ENCODE measurements around the gene APCDD1L.
A peak's percentile ranks its signal among the peaks of the same experiment; 100 is the strongest.

The APCDD1L gene

DNA sequence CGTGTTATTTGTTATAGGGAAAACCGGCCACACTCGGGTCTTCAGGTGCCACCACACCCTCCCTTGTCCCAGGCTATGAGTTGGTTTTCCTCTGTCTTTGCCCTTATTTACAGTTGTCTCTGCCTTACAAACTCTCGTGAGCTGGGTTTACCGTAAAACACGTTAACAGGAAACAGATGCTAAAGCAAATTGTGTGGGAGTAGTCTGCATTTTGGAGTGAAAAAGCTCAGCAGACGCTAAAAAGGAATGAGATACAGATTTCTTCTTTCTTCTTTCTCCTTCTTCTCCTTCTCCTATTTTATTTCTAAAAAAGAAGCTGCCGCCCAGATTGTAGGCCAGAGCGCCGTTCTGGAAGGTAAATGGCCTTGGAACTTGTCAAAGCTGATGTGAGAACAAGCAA is 51.9 kb downstream of the APCDD1L start:
- no peak for DNase-seq

DNA sequence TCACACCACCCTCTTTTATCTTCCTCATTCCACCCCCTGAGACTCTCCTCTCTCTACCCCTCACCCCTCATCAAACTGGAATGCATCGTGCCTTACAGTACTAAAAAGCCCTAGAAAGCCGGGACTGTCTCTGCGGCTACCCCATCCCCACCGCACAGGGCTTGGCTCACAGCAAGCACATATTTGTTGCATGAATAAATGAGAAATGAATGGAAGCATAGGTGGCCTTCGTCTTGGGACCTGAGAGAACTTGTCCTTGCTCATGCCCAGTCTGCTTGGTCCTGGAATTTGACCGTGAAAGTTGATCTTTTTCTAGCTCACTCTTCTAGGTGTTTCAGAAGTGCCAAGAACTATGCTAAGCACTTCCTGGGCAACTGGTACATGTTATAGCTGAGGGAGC is 53.3 kb downstream of the APCDD1L start:
- DNase-seq = no peak

DNA sequence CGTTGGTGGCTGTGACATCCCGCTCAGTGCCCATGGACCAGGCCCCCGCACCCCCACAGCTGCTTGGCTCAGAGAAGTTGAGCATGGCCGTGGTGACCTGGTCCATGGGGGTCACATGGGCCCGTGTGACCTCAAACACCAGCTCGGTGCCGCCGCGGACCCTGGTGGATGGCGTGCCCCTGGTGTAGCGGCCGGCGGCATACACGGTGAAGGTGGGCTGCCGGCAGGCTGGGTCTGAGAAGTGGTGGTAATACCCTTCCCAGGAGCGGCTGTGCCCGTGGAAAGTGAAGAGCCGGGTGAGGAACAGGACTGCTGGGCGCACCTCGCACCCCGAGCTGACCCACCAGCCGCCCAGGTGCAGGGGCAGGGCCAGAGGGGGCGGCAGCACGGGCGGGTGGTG is 54.1 kb downstream of the APCDD1L start:
- DNase-seq = no peak

DNA sequence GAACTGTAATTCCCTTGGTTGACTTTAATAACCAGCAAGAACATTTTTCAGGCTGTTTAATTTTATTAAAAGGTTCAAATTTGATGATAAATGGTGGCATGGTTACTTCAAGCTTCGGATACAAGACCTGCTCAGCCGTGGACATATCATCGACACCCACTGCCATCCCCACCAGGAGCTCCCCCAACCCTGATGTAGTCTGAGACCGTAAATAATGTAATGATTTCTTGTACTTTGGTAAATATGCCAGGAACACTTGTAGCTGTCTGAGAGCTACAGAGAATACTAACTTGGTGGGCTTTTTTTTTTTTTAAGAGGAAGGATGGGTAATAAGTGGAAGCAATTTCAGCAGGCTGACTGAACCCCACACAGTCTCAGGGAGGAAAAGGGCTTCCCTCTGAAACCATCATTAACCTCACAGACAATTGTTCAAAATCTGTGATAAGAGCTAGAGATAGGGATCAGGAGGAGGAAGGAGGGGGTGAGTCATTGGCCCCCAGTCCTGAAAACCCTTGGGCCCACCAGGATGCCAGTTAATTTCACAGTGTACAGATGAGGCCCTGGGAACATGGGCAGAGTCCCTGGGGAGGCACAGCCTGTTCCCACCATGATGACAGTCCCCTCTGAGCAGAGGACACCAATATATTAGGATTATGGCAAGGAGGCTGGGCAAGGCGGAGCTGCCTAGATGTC is 56.0 kb downstream of the APCDD1L start:
- no peak for DNase-seq

DNA sequence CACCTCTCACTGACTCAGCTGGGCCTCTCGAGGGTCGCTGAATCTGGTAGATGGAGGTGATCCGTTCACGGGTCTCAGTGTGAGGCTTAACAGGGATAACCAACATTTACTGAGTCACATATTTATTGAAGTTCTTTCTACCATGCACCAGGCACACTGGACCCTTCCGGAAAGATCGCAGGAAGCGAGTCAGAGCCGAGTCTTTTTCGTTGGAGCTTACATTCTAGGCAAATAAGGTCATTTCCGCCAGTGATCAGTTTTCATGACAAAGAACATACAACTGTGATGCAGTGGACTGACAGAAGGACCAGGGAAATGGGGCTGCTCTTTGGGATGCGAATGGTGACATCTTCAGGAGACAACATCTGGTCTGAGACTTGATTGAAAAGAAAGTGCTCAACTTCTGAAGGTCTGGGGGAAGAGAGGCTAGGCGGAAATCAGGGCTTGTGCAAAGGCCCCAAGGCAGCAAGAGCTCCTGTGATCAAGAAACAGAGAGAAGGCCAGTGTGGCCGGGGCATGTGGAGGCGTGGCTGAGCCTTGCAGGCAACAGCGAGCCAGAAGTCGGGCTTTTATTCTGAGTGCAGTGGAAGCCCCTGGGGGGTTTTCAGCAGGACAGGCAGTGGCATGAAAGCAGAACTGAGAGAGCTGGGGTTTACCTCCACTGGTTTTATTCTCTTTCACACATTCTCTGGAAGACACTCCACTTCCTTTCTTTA is 56.7 kb downstream of the APCDD1L start:
- no peak for DNase-seq

DNA sequence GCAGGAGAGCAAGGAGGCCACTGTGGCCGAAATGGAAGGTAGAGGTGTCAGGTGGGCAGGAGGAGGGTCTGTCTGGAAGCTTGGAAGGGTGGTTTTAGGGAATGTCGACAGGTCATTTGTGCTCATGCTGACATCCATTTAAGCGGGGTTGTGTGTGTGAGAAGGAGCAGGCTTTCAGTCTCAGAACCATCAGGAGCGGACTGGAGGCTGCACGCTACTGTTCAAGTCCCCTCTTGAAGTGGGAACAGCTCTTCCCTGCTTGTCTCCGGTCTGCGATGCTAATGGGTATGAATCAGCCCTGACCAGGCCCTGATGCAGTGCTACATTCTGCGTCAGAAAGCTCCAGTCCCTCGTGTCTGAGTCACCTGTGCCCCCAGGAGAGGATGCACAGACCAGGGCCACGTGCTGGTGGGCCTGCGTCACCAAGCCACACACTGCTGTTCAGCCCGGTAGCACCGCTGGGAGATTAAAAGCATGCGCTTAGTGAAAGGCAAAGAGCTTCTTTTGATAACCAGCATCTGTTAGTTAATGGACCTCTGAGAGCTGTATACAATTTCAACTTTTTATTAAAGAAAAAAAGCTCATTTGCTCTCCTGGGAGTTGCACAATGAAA is 58.0 kb downstream of the APCDD1L start:
- no peak for DNase-seq

DNA sequence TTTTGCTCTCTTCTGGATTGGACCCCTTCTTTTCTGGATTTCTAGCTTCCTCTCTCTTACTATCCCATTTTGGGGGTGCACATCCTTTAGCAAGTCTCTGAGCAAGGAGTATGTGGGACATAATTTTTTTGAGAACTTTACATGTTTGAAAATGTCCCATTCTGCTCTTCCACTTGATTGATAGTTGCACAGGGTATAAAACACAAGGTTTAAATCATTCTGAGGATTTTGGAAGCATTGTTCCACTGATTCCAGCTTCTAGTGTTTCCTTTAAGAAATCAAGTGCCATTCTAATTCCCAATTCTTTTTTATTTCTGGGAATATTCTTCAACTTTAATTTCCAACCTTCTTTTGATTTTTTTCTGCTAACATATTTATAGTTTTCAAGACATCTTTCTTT is 60.7 kb downstream of the APCDD1L start:
- no peak for DNase-seq

DNA sequence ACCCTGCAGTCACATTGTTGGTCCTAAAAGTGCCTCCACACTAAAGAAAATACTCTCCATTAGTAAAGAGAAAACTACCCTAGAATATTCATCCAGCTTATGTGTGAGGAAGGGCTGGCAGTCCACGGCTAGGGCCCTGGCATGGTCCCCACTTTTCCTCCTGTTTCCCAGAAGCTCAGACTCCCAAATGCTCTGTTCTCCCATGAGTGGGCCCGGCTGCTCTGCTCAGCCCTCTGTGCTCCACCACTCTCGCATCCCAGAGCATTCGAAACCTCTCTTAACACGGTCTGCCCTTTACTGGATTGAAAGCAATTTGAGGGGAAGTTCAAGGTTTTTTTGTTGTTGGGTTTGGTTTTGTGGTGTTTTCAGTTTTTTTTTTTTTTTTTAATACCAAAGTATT is 61.8 kb downstream of the APCDD1L start:
- DNase-seq = no peak

DNA sequence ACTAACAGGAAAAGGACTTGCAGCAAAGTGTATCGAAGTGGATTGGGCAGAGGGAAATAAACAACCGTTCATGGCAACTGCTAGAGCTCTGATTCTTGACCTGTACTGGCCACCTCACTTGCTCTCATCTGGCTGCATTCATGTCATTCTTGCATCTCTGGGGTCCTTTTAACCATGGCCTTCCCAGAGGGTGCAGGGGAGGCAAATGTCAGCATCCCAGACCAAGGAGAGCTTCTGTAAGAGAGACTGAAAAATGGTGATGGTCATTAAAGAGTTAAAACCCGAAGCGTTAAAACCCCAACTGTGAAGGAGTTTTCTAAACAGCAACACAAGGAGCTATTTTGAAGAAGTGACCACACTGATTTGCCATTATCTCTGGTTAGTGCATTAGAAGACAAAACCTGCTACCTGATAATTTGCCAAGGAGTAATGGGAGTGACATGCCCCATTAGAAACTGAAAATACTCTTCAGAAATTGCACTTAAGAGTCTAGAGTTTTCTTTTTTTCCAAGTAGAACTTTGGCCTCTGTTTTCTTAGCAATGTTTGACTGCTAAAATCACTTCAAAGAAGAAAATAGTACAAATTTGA is 62.4 kb downstream of the APCDD1L start:
- no peak for DNase-seq

DNA sequence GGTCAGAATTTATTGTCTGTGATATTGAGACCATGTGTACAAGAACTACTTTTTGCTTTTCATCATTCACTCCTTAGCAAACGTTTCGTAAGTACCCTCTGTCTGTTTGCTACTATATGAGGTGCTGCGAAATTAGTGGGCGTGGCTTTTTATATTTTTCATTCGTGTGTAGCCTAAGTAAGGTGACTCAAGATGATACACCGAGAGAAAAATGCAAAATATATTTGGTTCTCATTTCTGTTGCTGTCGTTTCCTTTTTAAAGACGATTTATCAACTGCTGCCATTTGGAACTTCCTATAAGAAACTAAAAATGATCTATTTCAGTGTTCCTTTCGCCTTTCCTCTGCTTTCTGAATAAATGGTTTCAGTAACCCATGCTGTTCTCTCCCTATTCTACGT is 64.9 kb downstream of the APCDD1L start:
- DNase-seq = no peak

DNA sequence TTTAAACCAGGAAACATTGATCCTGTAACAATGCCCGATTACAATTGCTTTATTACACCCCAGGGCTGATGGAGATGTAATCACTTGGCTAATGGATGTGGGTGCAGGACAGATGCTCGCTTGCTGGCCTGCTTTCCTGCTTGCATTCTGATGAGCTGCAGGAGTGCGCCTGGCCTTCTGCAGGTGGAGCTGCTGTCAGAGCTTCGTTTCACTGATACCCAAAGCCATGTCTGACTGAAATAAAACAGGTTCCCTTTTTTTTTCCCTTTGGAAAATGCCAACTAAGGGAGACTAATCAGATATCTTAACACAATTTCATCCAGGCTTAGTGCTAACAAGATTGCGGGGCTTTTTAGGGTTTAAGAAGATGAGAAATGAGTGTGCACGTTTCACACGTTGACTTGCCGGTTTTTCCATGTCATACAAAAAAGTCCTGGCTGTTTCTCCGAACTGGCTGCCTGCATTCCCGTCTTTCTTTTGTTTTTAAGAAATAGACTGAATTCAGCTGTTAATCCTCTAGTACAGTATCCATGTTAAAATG is 65.4 kb downstream of the APCDD1L start:
- no peak for DNase-seq

DNA sequence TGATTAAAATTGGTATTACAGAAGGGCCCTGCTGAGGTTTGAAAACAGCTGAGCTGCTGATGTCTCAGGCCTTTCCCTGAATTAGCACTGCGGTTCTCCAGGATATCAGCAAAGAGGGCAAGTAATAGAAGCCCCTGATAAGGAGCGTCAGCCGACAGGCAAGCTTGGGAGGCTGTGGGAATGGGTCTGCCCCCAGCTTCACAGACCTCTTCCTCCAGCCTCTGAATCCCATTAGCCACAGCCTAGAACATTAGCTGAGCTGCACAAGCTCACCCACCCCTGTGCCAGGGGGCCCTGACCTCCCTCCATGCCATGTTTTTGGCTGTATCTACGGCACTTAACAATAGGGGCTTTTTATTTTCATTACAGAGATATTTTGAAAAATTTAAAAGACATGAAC is 66.2 kb downstream of the APCDD1L start:
- DNase-seq = no peak

DNA sequence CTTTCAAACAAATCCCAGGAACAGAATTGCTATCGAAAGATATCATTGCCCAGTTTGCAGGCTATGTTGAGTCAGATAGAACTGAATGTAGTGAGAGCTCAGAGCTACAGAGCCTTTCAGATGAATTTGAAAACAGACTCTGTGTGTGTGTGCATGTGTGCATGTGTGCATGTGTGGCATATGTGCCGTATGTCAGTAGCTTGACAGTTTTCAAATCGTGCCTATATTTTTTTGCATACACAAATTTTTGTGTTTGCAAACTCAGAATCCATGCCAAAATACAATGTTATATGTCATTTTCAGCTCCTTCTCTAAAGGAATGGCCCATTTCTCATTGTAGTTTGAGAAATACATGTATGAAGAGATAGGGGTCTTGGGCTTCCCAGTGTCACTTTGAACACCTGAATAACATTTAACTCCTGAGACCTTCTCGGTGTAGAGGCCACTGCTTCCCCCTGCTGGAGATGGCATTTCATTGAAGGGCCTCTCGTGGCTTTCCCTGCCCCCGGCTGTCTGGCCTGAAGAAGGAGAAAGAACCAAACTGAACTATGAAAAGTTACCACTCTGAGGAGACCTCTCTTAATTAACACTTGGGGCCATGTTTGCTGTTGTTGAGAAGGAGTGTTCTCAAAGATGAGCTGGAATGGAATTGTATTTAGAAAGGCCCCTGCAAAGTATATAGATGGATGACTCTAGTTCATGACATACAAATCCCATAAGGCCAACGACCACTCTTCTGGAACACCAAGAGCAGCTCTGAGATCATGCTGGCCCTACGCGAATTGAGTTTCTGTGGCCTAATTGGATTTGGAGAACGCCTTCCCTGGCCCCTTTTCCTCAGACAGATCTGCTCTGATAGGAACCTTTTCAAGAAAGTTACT is 67.4 kb downstream of the APCDD1L start:
- peak; percentile 20 for DNase-seq

DNA sequence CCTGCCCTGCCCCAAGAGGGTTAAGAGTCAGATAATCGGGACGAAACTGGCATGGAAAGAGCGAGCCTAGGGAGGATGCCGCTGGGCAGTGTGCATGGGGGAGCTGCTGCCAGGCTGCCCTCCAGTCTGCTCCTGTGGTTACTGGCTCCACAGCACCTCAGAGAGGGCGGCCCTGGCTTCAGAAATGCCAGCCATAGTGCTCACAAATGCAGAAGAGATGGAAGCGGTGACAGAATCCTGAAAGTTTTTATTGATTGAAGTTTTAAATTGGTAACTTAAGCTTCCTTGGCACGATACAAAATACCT is 68.3 kb downstream of the APCDD1L start:
- no peak for DNase-seq

DNA sequence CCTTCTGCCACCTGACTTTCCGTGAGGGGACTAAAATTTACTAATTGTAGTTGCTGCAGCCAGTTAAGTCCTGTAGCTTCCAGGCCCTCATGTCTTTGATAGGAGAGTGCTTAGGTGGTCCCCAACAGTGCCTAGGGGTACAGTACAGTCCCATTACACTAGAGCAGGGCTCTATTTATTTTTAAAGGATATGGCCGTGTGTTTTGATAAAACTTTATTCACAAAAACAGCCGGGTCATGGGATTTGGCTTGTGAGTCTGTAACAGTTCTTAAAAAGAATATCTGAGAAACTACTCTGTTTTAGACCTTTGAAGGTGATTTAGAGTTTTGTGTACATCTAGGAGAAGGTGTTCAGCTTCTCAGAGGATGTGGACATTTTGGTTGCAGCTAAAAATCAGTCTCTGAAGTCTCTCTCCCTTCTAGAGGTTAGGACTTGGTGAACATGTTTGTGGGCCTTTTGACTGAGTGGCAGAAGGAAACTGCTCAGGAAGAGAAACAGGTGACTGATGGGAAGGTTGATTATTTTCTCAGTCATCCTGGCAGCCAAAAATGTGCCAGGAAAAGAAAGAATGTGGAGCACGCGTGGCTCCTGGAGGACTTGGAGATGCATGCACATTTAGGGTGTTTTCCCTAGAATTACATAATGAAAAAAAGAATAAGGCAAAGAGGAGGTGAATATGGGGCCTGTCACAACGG is 68.8 kb downstream of the APCDD1L start:
- DNase-seq = no peak

DNA sequence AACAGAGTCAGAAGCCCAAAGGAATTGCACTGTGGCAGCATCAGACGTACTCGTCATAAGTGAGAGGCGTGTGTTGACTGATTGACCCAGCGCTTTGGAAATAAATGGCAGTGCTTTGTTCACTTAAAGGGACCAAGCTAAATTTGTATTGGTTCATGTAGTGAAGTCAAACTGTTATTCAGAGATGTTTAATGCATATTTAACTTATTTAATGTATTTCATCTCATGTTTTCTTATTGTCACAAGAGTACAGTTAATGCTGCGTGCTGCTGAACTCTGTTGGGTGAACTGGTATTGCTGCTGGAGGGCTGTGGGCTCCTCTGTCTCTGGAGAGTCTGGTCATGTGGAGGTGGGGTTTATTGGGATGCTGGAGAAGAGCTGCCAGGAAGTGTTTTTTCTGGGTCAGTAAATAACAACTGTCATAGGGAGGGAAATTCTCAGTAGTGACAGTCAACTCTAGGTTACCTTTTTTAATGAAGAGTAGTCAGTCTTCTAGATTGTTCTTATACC is 70.4 kb downstream of the APCDD1L start:
- no peak for DNase-seq

DNA sequence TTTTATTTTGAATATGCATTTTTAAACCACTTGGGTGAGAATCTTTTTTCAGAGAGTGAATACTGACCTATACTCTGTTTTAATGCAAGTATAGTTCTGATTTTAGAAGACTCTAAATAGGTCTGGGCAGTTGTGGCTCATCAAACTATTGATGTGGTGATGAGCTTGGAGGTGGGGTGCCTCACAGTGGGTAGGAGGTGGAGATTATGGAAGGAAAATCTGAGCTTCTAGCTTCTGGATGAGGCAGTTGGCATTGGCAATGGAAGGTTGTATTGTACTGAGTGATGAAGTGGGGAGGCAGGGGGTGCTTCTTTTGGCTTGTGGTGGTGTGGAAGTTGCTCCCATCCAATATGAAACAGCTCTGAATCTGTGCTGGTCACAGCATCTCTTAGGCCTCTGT is 73.5 kb downstream of the APCDD1L start:
- DNase-seq = no peak

DNA sequence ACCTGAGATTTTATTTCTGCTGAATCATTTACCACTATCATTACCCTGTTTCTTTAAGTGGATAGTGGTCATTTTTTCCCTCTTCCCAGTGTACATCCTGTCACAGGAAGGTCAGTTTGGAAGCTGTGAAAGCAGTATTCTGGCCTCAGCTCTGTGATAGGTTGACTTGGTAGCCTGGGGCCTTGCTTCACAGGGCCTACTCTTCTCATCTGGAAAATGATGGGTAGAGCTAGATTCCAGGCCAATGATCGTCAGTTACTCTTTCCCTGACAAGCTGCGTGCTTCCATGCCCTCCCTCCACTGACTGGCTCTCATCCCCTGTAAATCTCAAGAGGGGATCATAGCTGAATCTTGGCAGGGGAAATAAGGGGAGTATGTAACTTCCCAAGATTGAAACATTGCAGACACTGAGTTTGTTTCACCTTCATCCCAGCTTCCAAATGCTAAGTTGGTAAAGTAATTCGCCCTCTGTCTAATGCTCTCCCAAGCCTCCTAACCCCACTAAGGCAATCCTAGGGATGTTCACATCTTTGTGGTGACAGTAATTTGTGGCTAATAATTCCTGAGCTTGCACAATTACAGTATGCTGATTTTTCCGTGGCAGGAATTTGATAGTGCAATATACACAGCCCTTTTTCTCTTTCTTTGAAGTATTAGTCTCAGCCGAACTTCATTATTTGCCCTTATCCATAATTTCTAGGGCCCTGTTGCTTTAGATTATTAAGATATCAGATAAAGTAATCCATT is 75.0 kb downstream of the APCDD1L start:
- DNase-seq = no peak

DNA sequence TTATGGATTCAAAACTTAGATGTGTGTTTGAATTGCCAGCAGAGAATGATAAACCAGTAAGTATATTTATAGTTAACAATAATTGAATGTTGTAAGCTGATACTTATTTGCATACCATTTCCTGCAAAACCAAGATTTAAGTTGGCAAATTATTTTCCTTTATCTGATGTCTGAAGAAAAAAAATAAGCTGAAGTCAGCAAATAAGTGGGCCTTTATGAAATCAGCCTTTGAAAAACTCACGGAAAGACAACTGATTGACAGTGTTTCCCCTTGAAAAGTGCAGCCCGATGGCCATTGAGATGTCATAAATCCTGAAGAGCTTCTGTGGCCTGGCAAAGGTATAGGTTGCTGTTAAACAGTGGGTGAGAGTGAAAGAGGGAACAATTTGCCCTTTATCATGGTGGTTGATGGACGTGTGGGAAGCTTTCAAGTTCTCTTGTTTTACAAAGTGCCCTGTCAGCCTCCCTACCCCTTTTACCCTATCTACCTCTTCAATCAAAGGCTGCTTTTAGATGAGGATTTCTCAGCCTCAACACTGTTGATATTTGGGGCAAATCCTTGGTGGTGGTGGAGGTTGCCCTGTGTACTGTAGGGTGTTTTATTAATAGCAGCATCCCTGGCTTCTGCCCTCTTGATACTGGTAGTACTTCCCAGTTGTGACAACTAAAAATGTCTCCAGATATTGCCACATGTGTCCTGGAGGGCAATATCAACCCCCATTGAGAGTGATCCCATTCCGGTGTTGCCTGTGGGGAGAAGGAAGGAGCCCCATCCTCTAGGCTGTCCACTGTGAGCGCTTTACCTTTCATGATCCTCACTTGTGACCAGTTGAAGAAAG is 76.0 kb downstream of the APCDD1L start:
- no peak for DNase-seq

All from NK-92 treated with Interleukin-12 subunit alpha and Interleukin-12 subunit beta, amount 100 ng/mL, for 24 hours (cell line).